ENCODE results near the gene RASA2. TPM values are rescaled to one million over a fixed set of nuclear protein-coding genes. Genes with fewer than 3 reads are reported as not detected.
"Not testable (repeated sequence)": the region's sequence is repeated elsewhere in the genome, so short reads cannot be mapped to it uniquely, and the experiment has no call there.

The RASA2 gene
- total RNA-seq, 1 donor from 2014 or later = 21.5 TPM

DNA sequence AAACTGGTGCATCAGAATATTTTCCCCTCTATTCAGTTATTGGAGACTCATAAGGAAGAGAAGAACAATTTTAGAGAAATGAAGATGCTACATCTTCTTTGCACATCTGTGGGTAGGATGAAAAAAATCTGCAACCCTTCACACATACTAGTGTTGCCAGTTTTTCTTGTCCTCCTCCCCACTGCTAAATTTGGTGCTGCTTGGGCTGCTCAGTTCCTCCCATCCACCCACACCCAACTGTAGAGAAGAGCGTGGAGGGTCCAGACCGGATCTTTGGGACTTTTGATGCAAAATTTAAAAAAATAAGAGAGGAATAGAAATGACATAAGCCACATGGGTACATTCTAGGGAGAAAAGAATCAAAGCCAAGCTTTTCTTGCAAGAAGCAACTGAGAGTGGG, 8.7 kb upstream of the RASA2 start:
- no peak for DNase-seq (ENCODE audit: low spot score, unreplicated experiment)
- no peak overlapping the region for H3K4me3 Mint-ChIP-seq (ENCODE audit: low read depth)
- H3K36me3 Mint-ChIP-seq (ENCODE audit: insufficient read depth) = no peaks in the 10 kb centered on the region
- TF ChIP-seq, protein P1, sequence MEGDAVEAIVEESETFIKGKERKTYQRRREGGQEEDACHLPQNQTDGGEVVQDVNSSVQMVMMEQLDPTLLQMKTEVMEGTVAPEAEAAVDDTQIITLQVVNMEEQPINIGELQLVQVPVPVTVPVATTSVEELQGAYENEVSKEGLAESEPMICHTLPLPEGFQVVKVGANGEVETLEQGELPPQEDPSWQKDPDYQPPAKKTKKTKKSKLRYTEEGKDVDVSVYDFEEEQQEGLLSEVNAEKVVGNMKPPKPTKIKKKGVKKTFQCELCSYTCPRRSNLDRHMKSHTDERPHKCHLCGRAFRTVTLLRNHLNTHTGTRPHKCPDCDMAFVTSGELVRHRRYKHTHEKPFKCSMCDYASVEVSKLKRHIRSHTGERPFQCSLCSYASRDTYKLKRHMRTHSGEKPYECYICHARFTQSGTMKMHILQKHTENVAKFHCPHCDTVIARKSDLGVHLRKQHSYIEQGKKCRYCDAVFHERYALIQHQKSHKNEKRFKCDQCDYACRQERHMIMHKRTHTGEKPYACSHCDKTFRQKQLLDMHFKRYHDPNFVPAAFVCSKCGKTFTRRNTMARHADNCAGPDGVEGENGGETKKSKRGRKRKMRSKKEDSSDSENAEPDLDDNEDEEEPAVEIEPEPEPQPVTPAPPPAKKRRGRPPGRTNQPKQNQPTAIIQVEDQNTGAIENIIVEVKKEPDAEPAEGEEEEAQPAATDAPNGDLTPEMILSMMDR (IDR thresholded peaks at IDR 0.05; ENCODE audit: unreplicated experiment) = no peak
- H3K27me3 Mint-ChIP-seq = peaks cover 9% of the 10 kb centered on the region
- H3K27ac Mint-ChIP-seq = no peak overlapping the region
- no peaks in the 10 kb centered on the region for H3K4me1 Mint-ChIP-seq (ENCODE audit: low read depth)
- H3K9me3 Mint-ChIP-seq (ENCODE audit: low read depth) = no peaks in the 10 kb centered on the region

DNA sequence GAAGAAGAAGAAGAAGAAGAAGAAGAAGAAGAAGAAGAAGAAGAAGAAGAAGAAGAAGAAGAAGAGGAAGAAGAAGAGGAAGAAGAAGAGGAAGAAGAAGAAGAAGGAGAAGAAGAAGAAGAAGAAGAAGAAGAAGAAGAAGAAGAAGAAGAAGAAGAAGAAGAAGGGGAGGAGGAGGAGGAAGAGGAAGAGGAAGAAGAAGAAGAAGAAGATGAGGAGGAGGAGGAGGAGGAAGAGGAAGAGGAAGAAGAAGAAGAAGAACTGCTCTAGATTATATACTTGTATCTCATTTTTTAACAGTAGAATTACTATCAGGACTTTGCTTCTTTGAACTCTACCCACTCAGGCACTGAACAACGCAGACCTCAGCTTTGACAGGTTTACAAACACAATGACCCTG, 8.0 kb upstream of the RASA2 start:
- H3K9me3 Mint-ChIP-seq (ENCODE audit: low read depth); H3K36me3 Mint-ChIP-seq (ENCODE audit: insufficient read depth); DNase-seq (ENCODE audit: low spot score, unreplicated experiment); H3K4me1 Mint-ChIP-seq (ENCODE audit: low read depth); H3K4me3 Mint-ChIP-seq (ENCODE audit: low read depth); H3K27ac Mint-ChIP-seq: not testable (repeated sequence)
- H3K27me3 Mint-ChIP-seq = peaks cover 11% of the 10 kb centered on the region

DNA sequence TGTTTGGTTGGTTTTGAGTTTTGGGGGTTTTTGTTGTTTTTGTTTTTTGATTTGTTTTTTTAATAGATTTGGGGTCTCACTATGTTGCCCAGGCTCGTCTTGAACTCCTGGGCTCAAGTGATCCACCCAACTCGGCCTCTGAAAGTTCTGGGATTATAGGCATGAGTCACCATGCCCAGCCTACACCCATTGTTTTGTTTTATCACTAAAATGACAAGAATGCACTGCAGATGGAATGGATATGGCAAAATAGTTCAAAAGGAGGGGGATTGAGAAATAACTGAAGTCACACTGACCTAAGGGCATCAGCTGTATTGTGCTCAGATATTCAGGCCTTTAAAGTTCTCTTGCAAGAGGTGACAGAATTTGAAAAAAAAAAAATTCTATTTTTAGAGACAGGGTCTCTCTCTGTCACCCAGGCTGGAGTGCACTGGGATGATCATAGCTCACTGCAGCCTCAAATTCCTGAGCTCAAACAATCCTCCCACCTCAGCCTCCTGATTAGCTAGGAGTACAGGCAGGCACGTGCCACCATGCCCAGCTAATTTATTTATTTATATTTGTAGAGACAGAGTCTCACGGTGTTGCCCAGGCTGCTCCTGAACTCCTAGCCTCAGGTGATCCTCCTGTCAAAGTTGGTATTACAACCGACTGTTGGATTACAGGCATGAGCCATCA, 4.4 kb upstream of the RASA2 start:
- no peaks in the 10 kb centered on the region for H3K9me3 Mint-ChIP-seq (ENCODE audit: low read depth)
- H3K4me1 Mint-ChIP-seq (ENCODE audit: low read depth) = peaks cover 5% of the 10 kb centered on the region
- H3K27me3 Mint-ChIP-seq = peaks cover 22% of the 10 kb centered on the region
- no peak for DNase-seq (ENCODE audit: low spot score, unreplicated experiment)
- H3K36me3 Mint-ChIP-seq (ENCODE audit: insufficient read depth) = no peaks in the 10 kb centered on the region
- H3K4me3 Mint-ChIP-seq (ENCODE audit: low read depth) = no peak overlapping the region
- H3K27ac Mint-ChIP-seq = no peak overlapping the region
- TF ChIP-seq, protein P1 (IDR thresholded peaks at IDR 0.05; ENCODE audit: unreplicated experiment) = no peak

DNA sequence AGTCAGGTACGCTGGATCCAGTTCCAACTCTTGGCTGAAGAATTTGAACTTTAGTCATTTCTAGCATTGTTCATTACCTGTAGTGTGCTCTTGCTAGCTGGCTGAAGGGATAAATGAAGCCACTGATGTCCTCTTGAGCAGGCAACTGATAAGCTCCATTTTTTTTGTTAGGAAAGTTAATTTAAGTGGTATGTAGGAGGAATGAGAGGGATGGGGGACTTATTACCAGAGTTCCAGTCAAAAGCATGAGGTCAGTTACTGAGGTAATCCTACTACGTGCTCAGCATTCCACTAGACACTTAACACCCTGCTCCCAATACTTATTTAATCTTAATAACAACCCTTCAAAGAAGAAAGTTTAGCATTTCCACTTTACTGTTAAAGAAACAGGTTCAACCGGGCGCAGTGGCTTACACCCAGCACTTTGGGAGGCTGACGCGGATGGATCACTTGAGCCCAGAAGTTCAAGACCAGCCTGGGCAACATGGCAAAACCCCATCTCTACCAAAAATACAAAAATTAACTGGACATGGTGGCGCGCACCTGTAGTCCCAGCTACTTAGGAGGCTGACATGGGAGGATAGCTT, 2.0 kb upstream of the RASA2 start:
- Mint-ChIP-seq H3K27me3 (peaks cover 13% of the 10 kb centered on the region), H3K4me3 (ENCODE audit: low read depth) (no peak overlapping the region)

DNA sequence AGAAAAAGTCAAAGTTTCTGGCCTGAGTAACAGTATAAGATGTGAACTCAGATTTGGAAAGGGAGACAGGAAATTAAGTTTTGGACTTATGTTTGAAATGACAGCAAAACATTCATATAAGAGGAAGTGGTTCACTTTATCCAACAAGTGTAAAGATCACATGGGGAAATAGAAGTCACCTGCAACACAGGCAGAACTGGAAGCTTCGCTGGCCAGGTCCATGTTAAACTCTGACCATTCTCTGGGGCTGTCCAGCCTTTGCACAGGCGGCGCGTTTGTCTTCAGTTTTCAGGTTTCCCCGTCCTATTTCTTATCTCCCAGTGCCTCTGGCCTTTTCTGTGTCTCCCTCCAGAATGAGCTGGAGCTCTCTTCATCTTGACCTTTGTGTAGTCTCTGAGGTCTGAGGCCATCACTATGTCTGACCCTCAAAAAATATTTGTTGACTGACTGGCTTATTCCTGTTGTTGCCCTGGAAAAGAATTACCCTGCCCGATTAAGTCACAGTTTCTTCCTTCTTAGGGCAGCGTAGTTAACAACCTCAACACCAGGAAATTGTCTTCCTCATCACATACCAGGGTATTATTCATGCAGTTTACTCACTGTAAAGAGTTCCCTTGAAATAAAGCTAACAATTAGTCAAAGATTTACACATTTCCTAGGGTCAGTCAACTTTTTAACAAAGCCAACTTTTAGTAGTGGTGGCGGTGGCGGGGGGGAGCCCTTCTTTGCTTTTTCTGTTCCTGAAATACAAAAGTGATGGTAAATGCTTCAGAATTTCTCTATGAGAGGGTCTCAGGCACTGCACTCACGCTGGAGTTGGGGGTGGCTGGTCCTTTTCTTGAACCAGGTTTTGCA, 959 bp upstream of the RASA2 start:
- Mint-ChIP-seq H3K9me3 (ENCODE audit: low read depth) (no peaks in the 10 kb centered on the region), H3K27me3 (peaks cover 13% of the 10 kb centered on the region), H3K36me3 (ENCODE audit: insufficient read depth) (no peaks in the 10 kb centered on the region), H3K4me1 (ENCODE audit: low read depth) (peaks cover 15% of the 10 kb centered on the region), H3K27ac (peak overlapping the region; percentile 85), H3K4me3 (ENCODE audit: low read depth) (peak overlapping the region; percentile 76)
- TF ChIP-seq, protein P1 (IDR thresholded peaks at IDR 0.05; ENCODE audit: unreplicated experiment) = no peak
- DNase-seq (ENCODE audit: low spot score, unreplicated experiment) = no peak

More for the DNA sequence above, 2.0 kb upstream of the RASA2 start:
- Mint-ChIP-seq H3K36me3 (ENCODE audit: insufficient read depth) (no peaks in the 10 kb centered on the region), H3K4me1 (ENCODE audit: low read depth) (peaks cover 13% of the 10 kb centered on the region), H3K27ac (no peak overlapping the region), H3K9me3 (ENCODE audit: low read depth) (no peaks in the 10 kb centered on the region)
- TF ChIP-seq, protein P1 (IDR thresholded peaks at IDR 0.05; ENCODE audit: unreplicated experiment) = no peak
- no peak for DNase-seq (ENCODE audit: low spot score, unreplicated experiment)

Measured in progenitor cell of endocrine pancreas (in vitro differentiated cells).